SJSA1 (cell line): Measurements from ENCODE around the gene MRPL34. TPM values are rescaled to one million over a fixed set of nuclear protein-coding genes. Genes with fewer than 3 reads are reported as not detected.

ENCODE experiments used
- DNase-seq, 2 experiments: peaks; one replicate each; pipeline ENCODE4 v3.0.0-alpha.2; 2015 to 2020; ENCODE audit warnings: low spot score in 2 of 2, low read depth in 1 of 2
- H3K27ac ChIP-seq: fragments of 250-450 bp; sonication (Bioruptor Pico); 2 replicates; pipeline ENCODE4 v1.5.1; 2020; ENCODE audit warnings: mild to moderate bottlenecking, moderate library complexity
- H3K27me3 ChIP-seq: fragments of 250-450 bp; sonication (Bioruptor Pico); replicated peaks from 2 replicates; pipeline ENCODE4 v1.5.1; 2020; ENCODE audit warnings: mild to moderate bottlenecking, moderate library complexity
- H3K36me3 ChIP-seq: fragments of 250-450 bp; sonication (Bioruptor Pico); 2 replicates; pipeline ENCODE4 v1.5.1; 2020; ENCODE audit warnings: mild to moderate bottlenecking
- H3K4me1 ChIP-seq: fragments of 250-450 bp; sonication (Bioruptor Pico); replicated peaks from 2 replicates; pipeline ENCODE4 v1.6.1; 2021; ENCODE audit warnings: mild to moderate bottlenecking
- H3K4me3 ChIP-seq: fragments of 250-450 bp; sonication (Bioruptor Pico); 2 replicates; pipeline ENCODE4 v1.5.1; 2020; ENCODE audit warnings: mild to moderate bottlenecking
- H3K9me3 ChIP-seq: fragments of 250-450 bp; sonication (Bioruptor Pico); replicated peaks from 2 replicates; pipeline ENCODE4 v1.5.1; 2020; ENCODE audit warnings: mild to moderate bottlenecking
- total RNA-seq: library from RNA; depleted of rRNA; stranded (reverse); fragments of >200 nt; shearing (Covaris generic); gene quantifications from 2 replicates; pipeline ENCODE4 v1.2.3, GENCODE V29; 2014

Gene MRPL34
- total RNA-seq, 1 experiment from 2014 or later: 35.1 TPM

DNA sequence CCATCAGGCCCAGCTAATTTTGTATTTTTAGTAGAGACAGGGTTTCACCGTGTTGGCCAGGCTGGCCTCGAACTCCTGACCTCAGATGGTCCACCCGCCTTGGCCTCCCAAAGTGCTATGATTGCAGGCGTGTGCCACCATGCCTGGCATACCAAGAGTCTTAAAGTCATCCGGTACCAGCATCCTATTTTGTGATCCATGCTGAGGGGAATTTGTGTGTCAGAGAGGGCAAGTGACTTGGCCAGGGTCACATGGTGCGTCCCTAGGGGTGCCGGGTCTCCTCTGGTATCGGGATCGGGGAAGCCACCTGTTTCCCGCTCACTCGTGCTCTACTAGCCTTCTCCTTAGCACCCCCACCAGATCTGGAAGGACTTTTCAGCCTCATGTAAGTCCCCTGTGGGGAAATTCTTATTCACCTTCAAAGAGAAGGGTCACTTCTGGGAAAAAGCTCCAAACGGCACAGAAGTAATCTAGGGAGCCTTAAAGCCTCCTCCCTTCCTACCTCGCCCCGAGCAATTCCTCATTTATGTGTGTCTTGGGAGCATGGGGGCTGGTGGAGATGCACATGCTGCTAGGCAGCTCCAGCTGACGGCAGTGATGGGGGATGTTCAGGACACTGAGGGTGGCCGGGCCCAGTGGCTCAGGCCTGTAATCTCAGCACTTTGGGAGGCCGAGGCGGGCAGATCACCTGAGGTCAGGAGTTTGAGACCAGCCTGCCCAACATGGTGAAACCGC lies 30.1 kb upstream of the MRPL34 start:
- Histone ChIP-seq H3K27me3 (no peaks in the 10 kb centered on the region), H3K4me1 (no peaks in the 10 kb centered on the region), H3K36me3 (peaks cover 71% of the 10 kb centered on the region), H3K4me3 (no peak overlapping the region), H3K9me3 (no peaks in the 10 kb centered on the region), H3K27ac (no peak overlapping the region)
- no peak for DNase-seq

DNA sequence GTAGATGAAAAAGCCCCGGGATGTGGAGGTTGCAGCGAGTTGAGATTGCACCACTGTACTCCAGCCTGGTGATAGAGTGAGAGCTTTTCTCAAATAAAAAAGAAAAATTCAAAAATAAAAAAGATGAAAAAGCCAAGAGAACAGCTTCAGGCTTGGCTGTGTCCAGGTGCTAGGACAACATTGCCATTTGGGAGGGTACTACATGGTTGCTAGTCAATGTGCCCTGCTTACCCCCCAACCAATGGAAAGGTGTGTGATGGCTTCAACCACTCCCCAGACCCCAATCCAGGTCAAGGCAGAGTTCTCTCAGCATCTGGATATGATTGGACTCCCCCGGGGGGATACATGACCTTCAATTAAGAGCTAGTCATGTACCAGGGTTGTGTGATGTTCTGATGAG lies 26.2 kb upstream of the MRPL34 start:
- no peak overlapping the region for H3K27ac ChIP-seq
- peaks cover 14% of the 10 kb centered on the region for H3K27me3 ChIP-seq
- H3K4me1 ChIP-seq: peaks cover 16% of the 10 kb centered on the region
- no peak overlapping the region for H3K4me3 ChIP-seq
- DNase-seq: no peak
- H3K9me3 ChIP-seq: no peaks in the 10 kb centered on the region
- H3K36me3 ChIP-seq: peaks cover 37% of the 10 kb centered on the region

DNA sequence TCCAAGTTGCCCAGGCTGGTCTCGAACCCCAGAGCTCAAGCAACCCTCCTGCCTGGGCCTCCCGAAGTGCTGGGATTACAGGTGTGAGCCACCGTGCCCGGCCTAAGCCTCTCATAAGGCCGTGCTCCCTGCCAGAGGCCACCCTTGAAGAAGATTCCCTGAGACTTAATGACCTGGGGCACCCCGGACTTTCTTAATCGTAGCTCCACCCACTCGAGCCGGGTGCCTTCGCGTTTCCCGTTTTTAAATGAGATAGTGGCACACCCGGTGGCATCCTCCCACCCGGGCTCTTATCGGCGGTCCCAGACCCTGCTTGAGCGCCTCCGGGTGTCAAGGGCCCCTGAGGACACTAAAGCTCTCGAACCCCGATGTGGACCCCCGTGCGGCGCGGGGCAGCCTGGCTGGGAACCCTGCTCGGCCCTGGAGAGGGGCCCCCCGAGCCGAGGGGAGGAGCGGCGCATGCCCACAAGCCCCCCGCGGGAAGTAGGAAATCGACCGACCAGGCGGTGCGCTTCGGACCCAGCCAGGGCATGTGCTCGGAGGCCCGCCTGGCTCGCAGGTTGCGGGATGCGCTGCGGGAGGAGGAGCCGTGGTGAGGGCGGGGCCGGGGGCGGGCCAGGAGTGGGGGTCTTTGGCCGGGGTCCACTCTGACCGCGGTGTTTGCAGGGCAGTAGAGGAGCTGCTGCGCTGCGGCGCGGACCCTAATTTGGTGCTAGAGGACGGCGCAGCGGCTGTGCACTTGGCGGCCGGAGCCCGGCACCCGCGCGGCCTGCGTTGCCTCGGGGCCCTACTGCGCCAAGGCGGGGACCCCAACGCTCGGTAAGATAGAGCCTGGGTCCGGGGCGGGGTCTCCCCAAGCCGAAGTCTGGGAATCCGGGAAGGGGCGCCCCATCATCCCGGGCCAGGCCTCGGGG lies 24.0 kb upstream of the MRPL34 start, which contains the start of gene ANKLE1:
ANKLE1 (plus strand) TSS at position 511 of the 914 bp plus-strand sequence; CDS start at position 531, 20 bp downstream.
- DNase-seq: no peak
- H3K4me3 ChIP-seq: 0 out of 2 replicates have a peak within 1 kb of the TSS, but pooled peaks have one; percentile 6
- peaks cover 14% of the 10 kb centered on the region for H3K27me3 ChIP-seq
- H3K36me3 ChIP-seq: peaks cover 15% of the 10 kb centered on the region
- H3K9me3 ChIP-seq: no peaks in the 10 kb centered on the region
- no peak within 1 kb of the TSS for H3K27ac ChIP-seq
- peaks cover 16% of the 10 kb centered on the region for H3K4me1 ChIP-seq

DNA sequence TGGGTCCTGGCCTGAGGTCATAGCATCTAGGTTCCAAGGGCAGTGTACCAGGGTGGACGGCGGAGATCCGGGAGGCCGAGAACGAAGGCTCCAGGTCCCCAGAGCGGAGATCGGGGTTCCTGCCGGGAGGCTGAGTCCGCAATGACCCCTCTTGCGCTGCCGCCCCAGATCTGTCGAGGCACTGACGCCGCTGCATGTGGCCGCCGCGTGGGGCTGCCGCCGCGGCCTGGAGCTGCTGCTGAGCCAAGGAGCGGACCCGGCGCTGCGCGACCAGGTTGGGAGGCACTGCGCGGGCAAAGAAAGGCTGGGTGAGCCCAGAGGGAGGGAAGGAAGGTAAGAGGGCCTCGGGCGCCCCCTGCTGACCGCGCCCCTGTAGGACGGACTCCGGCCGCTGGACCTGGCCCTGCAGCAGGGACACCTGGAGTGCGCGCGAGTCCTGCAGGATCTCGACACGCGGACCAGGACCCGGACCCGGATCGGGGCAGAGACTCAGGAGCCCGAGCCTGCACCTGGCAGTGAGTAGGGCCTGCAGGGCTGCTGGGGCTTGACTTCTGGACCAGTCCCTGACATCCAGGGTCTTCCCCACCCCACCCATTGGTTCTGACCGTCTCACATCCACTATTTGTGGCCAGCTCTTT lies 23.1 kb upstream of the MRPL34 start:
- H3K36me3 ChIP-seq: peaks cover 9% of the 10 kb centered on the region
- peak; percentile 81 to 88 for DNase-seq
- peaks cover 16% of the 10 kb centered on the region for H3K4me1 ChIP-seq
- H3K4me3 ChIP-seq: no peak overlapping the region
- peaks cover 14% of the 10 kb centered on the region for H3K27me3 ChIP-seq
- H3K27ac ChIP-seq: no peak overlapping the region
- H3K9me3 ChIP-seq: no peaks in the 10 kb centered on the region

DNA sequence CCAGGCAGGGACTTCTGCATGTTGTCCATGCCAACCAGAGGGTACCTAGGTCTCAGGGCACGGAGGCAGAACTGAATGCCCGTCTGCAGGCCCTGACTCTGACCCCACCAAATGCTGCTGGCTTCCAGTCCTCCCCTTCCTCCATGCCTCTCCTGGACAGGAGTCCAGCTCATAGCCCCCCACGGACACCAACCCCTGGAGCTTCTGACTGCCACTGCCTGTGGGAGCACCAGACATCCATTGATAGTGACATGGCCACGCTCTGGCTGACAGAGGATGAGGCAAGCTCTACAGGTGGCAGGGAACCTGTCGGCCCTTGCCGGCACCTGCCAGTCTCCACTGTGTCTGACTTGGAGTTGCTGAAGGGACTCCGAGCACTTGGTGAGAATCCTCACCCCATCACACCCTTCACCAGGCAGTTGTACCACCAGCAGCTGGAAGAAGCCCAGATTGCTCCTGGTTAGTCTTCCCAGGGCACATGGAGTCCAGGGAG lies 22.1 kb upstream of the MRPL34 start:
- H3K9me3 ChIP-seq: no peaks in the 10 kb centered on the region
- no peak for DNase-seq
- H3K36me3 ChIP-seq: peaks cover 4% of the 10 kb centered on the region; the same call in 1 of the 2 replicates
- peaks cover 16% of the 10 kb centered on the region for H3K4me1 ChIP-seq
- H3K27ac ChIP-seq: no peak overlapping the region
- H3K27me3 ChIP-seq: peaks cover 14% of the 10 kb centered on the region
- no peak overlapping the region for H3K4me3 ChIP-seq

DNA sequence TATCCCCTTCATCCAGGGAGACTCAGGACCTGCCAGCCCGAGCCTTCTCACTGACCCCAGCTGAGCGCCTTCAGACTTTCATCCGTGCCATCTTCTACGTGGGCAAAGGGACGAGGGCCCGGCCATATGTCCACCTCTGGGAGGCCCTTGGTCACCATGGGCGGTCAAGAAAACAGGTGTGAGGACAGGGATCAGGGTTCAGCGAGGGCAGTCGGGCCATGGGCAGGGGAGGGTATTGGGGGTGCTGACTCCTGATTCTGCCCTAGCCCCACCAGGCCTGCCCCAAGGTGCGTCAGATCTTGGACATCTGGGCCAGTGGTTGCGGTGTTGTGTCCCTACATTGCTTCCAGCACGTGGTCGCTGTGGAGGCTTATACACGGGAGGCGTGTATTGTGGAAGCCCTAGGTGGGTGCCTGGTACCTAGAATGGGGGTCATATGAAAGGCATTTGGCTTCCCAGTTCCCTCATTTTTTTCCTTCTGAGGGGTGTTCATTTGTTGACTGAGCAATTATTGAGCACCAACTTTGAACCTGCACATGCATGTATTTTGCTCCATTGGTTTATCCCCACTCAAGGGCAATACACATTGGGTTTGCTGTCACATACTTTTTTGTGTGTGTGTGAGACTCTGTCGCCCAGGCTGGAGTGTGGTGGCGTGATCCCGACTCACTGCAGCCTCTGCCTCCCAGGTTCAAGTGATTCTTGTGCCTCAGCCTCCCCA lies 20.1 kb upstream of the MRPL34 start:
- Histone ChIP-seq H3K27ac (no peak overlapping the region), H3K9me3 (no peaks in the 10 kb centered on the region), H3K4me1 (peaks cover 16% of the 10 kb centered on the region), H3K36me3 (no peaks in the 10 kb centered on the region), H3K4me3 (no peak overlapping the region), H3K27me3 (peaks cover 14% of the 10 kb centered on the region)
- no peak for DNase-seq

DNA sequence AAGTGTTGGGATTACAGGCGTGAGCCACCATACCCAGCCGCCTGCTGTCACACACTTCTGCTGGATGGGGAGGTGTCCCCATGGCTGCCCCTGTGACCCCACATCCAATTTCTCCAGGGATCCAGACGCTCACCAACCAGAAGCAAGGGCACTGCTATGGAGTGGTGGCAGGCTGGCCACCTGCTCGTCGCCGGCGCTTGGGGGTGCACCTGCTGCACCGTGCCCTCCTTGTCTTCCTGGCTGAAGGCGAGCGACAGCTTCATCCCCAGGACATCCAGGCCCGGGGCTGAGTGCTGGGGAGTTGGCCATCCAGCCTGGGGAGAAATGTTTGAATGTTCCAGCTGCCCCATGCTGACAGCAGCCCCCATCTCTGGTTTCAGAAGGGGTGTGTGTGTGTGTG lies 19.4 kb upstream of the MRPL34 start:
- no peak overlapping the region for H3K4me3 ChIP-seq
- no peak overlapping the region for H3K27ac ChIP-seq
- no peaks in the 10 kb centered on the region for H3K36me3 ChIP-seq
- H3K27me3 ChIP-seq: peaks cover 13% of the 10 kb centered on the region
- H3K4me1 ChIP-seq: peaks cover 16% of the 10 kb centered on the region
- no peak for DNase-seq
- no peaks in the 10 kb centered on the region for H3K9me3 ChIP-seq

DNA sequence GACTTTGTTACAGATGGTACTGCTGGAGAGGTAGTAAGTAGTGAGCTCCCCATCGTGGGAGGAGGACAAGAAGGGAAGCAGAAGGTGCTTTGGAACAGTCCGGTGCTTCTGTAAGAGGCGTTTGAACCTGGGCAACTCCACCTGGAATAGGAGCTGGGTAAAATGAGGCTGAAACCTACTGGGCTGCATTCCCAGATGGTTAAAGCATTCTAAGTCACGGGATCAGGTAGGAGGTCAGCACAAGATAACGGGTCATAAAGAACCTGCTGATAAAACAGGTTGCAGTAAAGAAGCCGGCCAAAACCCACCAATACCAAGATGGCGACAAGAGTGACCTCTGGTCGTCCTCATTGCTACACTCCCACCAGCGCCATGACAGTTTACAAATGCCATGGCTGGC lies 18.9 kb upstream of the MRPL34 start:
- H3K9me3 ChIP-seq: no peaks in the 10 kb centered on the region
- H3K27me3 ChIP-seq: peaks cover 8% of the 10 kb centered on the region
- H3K36me3 ChIP-seq: no peaks in the 10 kb centered on the region
- DNase-seq: no peak
- no peak overlapping the region for H3K27ac ChIP-seq
- peaks cover 13% of the 10 kb centered on the region for H3K4me1 ChIP-seq
- no peak overlapping the region for H3K4me3 ChIP-seq

DNA sequence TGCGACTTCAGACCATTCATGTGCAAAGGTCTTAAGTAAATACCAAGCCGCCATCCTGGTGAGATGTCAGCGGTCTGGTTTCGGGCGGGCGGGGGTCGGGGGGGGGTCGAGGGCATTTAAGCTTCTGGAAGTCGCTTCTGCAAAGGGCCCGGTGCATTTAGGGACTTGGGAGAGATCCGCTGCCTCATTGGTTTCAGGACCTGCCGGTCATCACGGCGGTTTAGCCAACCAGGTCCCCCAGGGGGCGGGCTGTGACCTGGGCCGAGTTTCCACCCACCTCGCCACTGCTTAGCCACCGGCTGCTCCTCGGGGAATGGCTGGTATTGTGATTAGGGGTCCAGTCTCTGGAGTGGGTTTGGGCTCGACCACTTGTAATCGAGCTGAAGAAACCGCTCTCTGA lies 16.2 kb upstream of the MRPL34 start:
- Histone ChIP-seq H3K27ac (no peak overlapping the region), H3K4me1 (peaks cover 11% of the 10 kb centered on the region), H3K4me3 (no peak overlapping the region), H3K27me3 (no peaks in the 10 kb centered on the region), H3K36me3 (no peaks in the 10 kb centered on the region), H3K9me3 (no peaks in the 10 kb centered on the region)
- peak; percentile 20 to 82 for DNase-seq

DNA sequence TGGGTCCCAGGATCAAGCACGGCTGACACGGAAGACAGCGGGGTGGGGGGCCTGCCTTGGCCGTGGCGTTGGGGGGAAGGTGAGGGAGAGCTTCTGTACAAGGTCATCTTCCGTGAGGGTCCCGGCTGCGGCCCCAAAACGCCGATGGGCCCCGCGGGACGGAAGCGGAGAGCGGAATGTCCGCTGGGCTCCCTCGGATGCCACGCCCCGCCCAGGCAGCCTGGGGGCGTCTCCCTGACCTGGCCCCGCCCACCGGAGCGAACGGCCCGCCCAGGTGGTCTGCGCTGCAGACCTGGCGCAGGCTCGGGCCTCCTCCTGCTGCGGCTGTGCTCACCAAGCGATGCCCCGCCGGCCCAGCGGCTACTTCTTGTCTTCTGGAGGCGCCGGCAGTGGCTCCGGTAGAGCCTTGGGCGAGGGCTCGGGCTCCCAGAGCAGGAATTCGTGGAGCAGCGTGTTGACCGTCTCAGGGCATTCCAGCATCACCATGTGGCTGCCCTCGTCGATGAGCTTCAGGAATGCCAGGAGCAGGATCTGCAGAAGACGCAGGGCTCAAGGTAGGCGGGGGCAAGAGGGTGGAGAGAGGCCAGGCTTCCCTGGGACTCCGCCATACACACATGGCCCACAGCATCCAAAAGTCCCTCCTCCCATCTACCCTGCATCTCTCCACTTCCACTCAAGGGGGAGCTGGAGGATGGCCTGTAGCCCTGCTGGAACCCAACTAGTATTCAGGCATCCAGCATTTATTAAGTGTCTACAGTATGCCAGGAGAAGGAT lies 13.2 kb upstream of the MRPL34 start:
- Histone ChIP-seq H3K4me3 (peak overlapping the region; percentile 46), H3K4me1 (peaks cover 15% of the 10 kb centered on the region), H3K36me3 (no peaks in the 10 kb centered on the region), H3K27me3 (no peaks in the 10 kb centered on the region), H3K9me3 (no peaks in the 10 kb centered on the region), H3K27ac (peak overlapping the region; percentile 34; the same call in 1 of the 2 replicates)
- peak; percentile 79 to 83 for DNase-seq

DNA sequence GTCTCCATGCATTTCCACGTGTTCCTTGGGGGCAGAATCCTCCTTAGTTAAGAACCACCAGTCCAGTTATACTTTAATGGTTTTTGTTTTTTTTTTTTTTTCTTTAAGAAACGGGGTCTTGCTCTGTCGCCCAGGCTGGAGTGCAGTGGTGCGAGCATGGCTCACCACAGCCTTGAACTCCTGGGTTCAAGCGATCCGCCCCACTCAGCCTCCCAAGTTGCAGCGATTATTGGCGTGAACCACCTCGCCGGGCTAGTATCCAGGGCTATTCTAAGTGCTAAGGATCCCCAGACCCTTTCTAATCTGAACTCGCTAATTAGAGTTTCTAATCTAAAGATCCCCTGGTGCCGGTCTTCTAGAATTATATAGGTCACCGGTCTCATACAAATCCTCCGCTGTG lies 12.1 kb upstream of the MRPL34 start:
- H3K27me3 ChIP-seq: no peaks in the 10 kb centered on the region
- no peak overlapping the region for H3K27ac ChIP-seq
- H3K4me1 ChIP-seq: peaks cover 15% of the 10 kb centered on the region
- no peaks in the 10 kb centered on the region for H3K36me3 ChIP-seq
- H3K9me3 ChIP-seq: no peaks in the 10 kb centered on the region
- H3K4me3 ChIP-seq: no peak overlapping the region
- DNase-seq: no peak

DNA sequence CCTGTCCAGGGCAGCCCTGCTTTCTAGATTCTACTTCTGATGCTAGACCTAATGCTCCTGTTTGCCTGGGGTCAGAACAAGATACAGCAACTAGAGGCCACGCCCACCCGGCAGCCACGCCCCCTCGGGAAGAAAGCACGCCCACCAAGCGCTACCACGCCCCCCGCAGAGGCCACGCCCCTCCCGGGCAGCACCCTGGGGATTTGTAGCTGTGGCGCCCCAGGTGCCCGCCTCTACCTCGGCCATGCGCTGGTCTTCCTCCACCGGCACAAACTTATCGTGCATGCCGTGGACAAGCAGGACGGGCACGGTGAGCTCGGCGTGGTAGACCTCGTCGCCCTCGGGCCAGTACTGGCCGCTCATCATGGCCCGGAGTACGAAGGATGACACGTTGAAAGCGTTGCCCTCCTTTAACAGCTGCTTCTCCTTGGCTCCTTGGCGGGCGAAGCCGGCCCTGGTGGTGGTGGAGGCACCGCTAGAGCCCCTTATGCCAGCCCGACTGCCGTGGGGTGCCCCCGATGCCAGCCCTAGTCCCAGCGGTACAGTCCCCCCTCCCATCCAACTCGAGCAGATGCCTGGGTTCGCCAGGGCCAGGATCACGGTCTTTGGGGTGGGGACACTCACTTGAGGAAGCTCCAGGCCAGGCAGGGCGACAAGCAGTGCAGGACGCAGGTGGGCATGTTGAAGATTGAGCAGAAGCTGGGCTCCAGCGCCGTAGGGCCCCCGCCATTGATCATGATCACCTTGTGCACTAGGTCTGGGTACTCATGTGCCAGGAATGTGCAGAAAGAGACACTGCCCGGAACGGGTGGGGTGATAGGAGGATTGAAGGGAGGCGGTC lies 11.4 kb upstream of the MRPL34 start:
- no peaks in the 10 kb centered on the region for H3K36me3 ChIP-seq
- peak in 1 of 2 experiments; percentile 62 for DNase-seq
- H3K27ac ChIP-seq: no peak overlapping the region
- no peak overlapping the region for H3K4me3 ChIP-seq
- no peaks in the 10 kb centered on the region for H3K9me3 ChIP-seq
- H3K4me1 ChIP-seq: peaks cover 15% of the 10 kb centered on the region
- no peaks in the 10 kb centered on the region for H3K27me3 ChIP-seq
